Measurements from ENCODE around the gene RAET1E.
"Not testable (repeated sequence)": the region's sequence is repeated elsewhere in the genome, so short reads cannot be mapped to it uniquely, and the experiment has no call there.

RAET1E gene

GRCh38 chr6:149859938-149860337, 38.0 kb downstream of the RAET1E start:
- DNase-seq: no peak

GRCh38 chr6:149859368-149859767, 38.5 kb downstream of the RAET1E start:
- no peak for DNase-seq

- DNase-seq: no peak
Observed at GRCh38 chr6:149857541-149857940, 40.4 kb downstream of the RAET1E start.

- no peak for DNase-seq
Observed at GRCh38 chr6:149856256-149856994, 41.5 kb downstream of the RAET1E start.

- no peak for DNase-seq
Observed at GRCh38 chr6:149855741-149856140, 42.2 kb downstream of the RAET1E start.

- DNase-seq: no peak
Observed at GRCh38 chr6:149855040-149855654, 42.8 kb downstream of the RAET1E start.

GRCh38 chr6:149854532-149854931, 43.4 kb downstream of the RAET1E start:
- DNase-seq: no peak

GRCh38 chr6:149854017-149854416, 43.9 kb downstream of the RAET1E start:
- DNase-seq: not testable (repeated sequence)

- DNase-seq: no peak
Observed at GRCh38 chr6:149852881-149853280, 45.0 kb downstream of the RAET1E start.

- DNase-seq: no peak
Observed at GRCh38 chr6:149852180-149852579, 45.7 kb downstream of the RAET1E start.

GRCh38 chr6:149851461-149852110, 46.3 kb downstream of the RAET1E start:
- no peak for DNase-seq

- not testable (repeated sequence) for DNase-seq
Observed at GRCh38 chr6:149848343-149848742, 49.6 kb downstream of the RAET1E start.
